ENCODE data around the gene GABBR2. TPM values are rescaled to one million over a fixed set of nuclear protein-coding genes. Genes with fewer than 3 reads are reported as not detected.

Gene GABBR2
- total RNA-seq, 3 donors from 2014 or later, result not detected

DNA sequence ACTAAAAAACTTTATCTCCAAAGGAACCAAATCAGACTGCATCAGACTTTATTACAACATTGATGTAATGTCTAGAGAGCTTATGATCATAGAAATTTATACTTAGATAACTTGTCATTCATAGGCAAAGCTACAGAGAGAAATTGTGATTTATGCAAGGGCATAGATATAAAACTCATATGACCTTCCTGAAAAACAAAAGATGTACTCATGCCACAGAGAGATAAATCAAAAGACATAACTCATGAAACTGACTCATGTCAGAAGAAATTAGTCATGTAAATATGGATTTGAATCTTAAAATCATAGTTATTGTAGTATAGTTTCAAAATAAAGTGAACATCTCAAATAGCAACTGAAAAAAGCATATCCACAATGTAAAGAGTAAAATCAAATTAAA lies 186.2 kb downstream of the GABBR2 start:
- no peak for DNase-seq (ENCODE audit: low spot score in 2 of 2)
- H3K9me3 ChIP-seq, result peaks cover 0 to 4% of the 10 kb centered on the region in 2 donors
- intact Hi-C loops (cut with DNase I; ENCODE audit: low total_unique reads), result no loop called here
- H3K4me3 ChIP-seq, result no peak overlapping the region
- H3K4me1 ChIP-seq, result no peaks in the 10 kb centered on the region
- peaks cover 0 to 2% of the 10 kb centered on the region in 2 donors for H3K27me3 ChIP-seq
- no peak overlapping the region for H3K27ac ChIP-seq
- TF ChIP-seq, protein P1, sequence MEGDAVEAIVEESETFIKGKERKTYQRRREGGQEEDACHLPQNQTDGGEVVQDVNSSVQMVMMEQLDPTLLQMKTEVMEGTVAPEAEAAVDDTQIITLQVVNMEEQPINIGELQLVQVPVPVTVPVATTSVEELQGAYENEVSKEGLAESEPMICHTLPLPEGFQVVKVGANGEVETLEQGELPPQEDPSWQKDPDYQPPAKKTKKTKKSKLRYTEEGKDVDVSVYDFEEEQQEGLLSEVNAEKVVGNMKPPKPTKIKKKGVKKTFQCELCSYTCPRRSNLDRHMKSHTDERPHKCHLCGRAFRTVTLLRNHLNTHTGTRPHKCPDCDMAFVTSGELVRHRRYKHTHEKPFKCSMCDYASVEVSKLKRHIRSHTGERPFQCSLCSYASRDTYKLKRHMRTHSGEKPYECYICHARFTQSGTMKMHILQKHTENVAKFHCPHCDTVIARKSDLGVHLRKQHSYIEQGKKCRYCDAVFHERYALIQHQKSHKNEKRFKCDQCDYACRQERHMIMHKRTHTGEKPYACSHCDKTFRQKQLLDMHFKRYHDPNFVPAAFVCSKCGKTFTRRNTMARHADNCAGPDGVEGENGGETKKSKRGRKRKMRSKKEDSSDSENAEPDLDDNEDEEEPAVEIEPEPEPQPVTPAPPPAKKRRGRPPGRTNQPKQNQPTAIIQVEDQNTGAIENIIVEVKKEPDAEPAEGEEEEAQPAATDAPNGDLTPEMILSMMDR (IDR thresholded peaks at IDR 0.05), result no peak
- TF ChIP-seq POLR2AphosphoS5 (IDR thresholded peaks at IDR 0.05) (no peak), POLR2A (IDR thresholded peaks at IDR 0.05) (no peak)
- no peaks in the 10 kb centered on the region for H3K36me3 ChIP-seq

- no peaks in the 10 kb centered on the region for H3K36me3 ChIP-seq
- DNase-seq (ENCODE audit: low spot score in 2 of 2), result no peak
Observed at GRCh38 chr9:98521141-98521540, 187.6 kb downstream of the GABBR2 start.

DNA sequence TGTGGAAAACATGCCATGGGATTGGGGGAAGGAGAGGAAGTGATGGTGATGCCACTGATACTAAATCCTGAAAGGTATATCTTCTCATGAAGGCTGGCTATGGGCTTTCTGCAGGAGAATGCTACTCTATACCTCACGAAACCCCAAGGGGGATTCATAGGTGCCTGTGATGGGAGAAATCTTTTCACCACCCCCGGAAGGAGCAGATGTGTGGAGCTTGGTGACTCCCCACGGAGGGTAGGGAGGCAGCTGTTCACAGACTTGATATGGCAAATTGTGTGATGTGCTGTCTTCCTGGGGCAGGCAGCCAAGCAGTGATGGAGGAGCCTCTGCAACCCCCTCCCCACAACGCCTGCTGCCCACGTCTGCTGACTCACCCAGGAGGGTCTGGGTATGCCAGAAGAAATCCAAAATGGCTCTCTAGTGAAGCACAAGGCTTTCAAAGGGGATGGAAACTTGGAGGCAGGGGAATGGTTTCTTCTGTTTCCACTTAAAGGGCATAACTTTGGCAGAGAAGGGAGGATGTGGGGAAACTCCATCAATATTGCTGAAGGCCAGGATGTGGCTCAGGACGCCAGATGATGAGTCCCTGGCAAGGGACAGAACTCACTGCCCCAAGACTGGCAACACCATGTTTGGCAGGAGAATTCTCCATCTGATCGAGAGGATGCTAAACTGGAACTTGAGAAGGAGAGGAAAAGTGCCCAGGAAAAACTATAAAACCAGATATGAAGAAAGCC lies 188.3 kb downstream of the GABBR2 start:
- Histone ChIP-seq H3K36me3 (no peaks in the 10 kb centered on the region), H3K4me3 (no peak overlapping the region), H3K4me1 (no peaks in the 10 kb centered on the region), H3K27ac (no peak overlapping the region), H3K27me3 (no peaks in the 10 kb centered on the region), H3K9me3 (peaks cover 0 to 4% of the 10 kb centered on the region in 2 donors)
- intact Hi-C loops (cut with DNase I; ENCODE audit: low total_unique reads), result no loop called here
- no peak for TF ChIP-seq POLR2A (IDR thresholded peaks at IDR 0.05)
- TF ChIP-seq POLR2AphosphoS5 (IDR thresholded peaks at IDR 0.05), result no peak
- TF ChIP-seq, protein P1 (IDR thresholded peaks at IDR 0.05), result no peak
- no peak for DNase-seq (ENCODE audit: low spot score in 2 of 2)

More at GRCh38 chr9:98521141-98521540, 187.6 kb downstream of the GABBR2 start:
- H3K27me3 ChIP-seq, result no peaks in the 10 kb centered on the region
- TF ChIP-seq, protein P1 (IDR thresholded peaks at IDR 0.05), result no peak
- no peak for TF ChIP-seq POLR2A (IDR thresholded peaks at IDR 0.05)
- intact Hi-C loops (cut with DNase I; ENCODE audit: low total_unique reads), result no loop called here
- no peaks in the 10 kb centered on the region for H3K4me1 ChIP-seq
- H3K27ac ChIP-seq, result no peak overlapping the region
- no peak overlapping the region for H3K4me3 ChIP-seq
- peaks cover 0 to 4% of the 10 kb centered on the region in 2 donors for H3K9me3 ChIP-seq

DNA sequence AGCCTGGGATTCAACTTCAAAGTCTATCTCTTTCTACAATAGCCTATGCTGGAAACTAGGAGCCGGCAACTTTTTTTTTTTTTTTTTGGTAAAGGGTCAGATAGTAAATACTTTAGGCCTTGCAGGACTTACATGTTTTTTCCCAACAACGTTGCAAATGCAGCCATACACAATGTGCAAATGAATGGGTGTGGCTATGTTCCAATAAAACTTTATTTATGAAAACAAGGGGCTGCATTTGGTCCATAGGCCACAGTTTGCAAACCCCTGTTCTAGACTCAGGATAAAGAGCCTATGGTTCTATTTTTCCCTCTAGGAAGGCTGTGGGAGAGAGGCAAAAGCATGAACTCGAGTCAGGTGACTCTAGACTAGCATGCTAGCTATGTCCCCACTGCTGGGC lies 189.1 kb downstream of the GABBR2 start:
- intact Hi-C loops (cut with DNase I; ENCODE audit: low total_unique reads), result no loop called here
- DNase-seq (ENCODE audit: low spot score in 2 of 2), result no peak
- no peaks in the 10 kb centered on the region for H3K36me3 ChIP-seq
- no peak overlapping the region for H3K27ac ChIP-seq
- H3K4me1 ChIP-seq, result no peaks in the 10 kb centered on the region
- no peaks in the 10 kb centered on the region for H3K27me3 ChIP-seq
- no peak overlapping the region for H3K4me3 ChIP-seq
- peaks cover 0 to 4% of the 10 kb centered on the region in 2 donors for H3K9me3 ChIP-seq
- TF ChIP-seq POLR2A (IDR thresholded peaks at IDR 0.05) (no peak), POLR2AphosphoS5 (IDR thresholded peaks at IDR 0.05) (no peak)
- TF ChIP-seq, protein P1 (IDR thresholded peaks at IDR 0.05), result no peak

GRCh38 chr9:98518556-98518955 lies 190.2 kb downstream of the GABBR2 start:
- Histone ChIP-seq H3K27me3 (no peaks in the 10 kb centered on the region), H3K9me3 (peaks cover 0 to 4% of the 10 kb centered on the region in 2 donors), H3K4me1 (no peaks in the 10 kb centered on the region), H3K36me3 (no peaks in the 10 kb centered on the region), H3K4me3 (no peak overlapping the region), H3K27ac (no peak overlapping the region)
- intact Hi-C loops (cut with DNase I; ENCODE audit: low total_unique reads), result no loop called here
- TF ChIP-seq, protein P1 (IDR thresholded peaks at IDR 0.05), result no peak
- TF ChIP-seq POLR2A (IDR thresholded peaks at IDR 0.05), result no peak
- no peak for TF ChIP-seq POLR2AphosphoS5 (IDR thresholded peaks at IDR 0.05)
- DNase-seq (ENCODE audit: low spot score in 2 of 2), result no peak

Data from breast epithelium (tissue), 4 donors.